ENCODE measurements around the gene RNF215.
"Not testable (repeated sequence)": the region's sequence is repeated elsewhere in the genome, so short reads cannot be mapped to it uniquely, and the experiment has no call there.

Gene RNF215

DNA sequence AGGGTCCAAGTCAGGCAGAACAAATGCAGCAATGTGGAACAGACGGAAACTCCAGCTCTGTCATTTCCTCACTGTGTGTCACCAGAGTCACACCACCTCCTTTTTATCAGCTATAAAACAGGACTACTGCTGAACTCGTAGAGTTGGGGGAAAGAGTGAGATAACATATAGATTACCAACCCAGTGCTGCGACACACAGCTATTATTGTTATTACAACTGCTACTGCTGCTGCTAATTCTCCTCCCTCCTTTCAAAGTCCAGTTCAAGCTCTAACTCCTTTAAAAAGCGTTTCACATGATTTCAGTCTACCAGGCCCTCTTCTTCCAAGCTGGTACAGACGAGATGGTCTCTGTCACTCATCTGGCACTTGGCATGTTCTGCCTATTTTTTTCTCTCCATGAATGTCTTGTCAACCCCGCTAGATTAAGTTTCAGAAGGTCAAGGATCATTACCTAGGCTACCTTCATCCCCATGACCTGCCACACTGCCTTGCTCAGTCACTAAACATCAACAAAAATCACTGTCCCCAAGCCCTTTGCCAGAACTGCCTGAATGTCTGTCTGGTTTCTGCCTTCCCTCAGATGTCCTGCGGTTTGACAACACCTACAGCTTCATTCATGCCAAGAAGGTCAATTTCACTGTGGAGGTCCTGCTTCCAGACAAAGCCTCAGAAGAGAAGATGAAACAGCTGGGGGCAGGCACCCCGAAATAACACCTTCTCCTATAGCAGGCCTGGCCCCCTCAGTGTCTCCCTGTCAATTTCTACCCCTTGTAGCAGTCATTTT is 34.7 kb upstream of the RNF215 start:
- DNase-seq (ENCODE audit: low read depth in 1 of 2, low spot score in 1 of 2): no peak

DNA sequence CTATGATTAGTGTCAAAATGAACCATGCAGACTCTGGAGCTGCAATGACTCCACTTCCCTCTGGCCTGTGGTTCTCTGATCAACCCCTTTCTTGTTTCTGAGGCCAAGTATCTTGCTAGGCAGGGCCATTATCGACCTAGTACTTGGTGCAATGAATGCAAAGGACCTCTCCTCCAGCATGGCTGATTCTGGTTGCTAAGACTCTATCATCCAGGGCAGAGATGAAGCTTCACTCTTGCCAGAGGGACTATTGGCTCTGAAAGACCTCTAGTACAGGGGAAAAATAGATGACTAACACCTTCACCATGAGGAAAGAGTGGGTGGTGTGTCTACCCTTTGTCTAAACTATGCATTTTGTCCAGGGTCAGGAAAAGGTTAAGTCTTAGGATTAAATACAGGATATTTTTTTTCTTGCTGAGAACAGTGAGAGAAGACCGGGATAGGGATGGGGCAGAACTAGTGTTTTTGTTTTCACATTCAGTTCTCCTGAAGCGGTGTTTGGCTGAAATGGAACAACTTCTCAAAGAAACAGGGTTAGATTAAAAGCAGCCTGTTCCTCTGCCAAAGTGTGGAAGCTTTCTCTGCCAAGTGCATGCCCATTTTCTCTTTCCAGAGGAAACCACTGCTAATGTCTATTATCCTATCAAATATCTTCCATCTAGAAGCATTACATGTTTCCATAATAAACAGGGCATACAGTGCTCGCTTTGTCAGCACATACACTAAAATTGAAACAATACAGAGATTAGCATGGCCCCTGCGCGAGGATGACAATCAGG is 33.3 kb upstream of the RNF215 start:
- DNase-seq (ENCODE audit: low read depth in 1 of 2, low spot score in 1 of 2): no peak

DNA sequence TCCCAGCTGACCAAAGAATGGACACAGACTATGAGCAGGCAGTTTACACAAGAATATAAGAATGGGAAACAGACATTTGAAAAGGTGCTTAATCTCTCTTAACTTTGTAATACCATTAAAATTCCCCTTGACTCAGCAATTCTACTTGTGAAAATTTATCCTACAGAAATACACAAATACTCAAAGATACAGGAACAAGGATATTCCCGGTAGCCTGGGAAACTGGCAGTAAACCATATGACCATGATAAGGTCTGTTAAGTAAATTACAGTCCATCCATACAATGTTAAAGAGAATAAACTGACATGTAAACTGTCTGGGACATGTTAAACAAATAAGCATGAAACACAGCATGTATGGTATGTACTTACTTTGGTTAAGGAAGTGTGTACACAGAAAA is 29.6 kb upstream of the RNF215 start:
- DNase-seq (ENCODE audit: low read depth in 1 of 2, low spot score in 1 of 2): no peak

DNA sequence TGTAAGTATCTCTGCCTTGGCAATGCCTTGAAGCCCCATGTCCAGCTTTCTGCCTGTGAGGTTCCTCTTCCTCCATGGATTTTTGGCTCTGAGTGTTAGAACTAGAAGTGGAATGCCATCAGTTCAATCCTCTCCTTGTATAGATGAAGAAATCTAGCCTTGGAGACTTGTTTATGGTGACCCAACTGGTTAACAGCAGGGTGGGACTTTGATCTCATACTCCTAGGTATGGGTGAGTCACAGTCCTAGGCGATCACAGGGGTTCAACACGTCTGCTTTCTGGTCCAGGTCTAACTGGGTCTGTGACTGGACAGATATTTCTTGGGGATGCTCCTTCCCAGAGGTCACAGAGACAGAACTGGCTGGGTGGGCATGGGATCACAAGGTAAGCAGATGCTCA is 29.2 kb upstream of the RNF215 start:
- no peak for DNase-seq (ENCODE audit: low read depth in 1 of 2, low spot score in 1 of 2)

DNA sequence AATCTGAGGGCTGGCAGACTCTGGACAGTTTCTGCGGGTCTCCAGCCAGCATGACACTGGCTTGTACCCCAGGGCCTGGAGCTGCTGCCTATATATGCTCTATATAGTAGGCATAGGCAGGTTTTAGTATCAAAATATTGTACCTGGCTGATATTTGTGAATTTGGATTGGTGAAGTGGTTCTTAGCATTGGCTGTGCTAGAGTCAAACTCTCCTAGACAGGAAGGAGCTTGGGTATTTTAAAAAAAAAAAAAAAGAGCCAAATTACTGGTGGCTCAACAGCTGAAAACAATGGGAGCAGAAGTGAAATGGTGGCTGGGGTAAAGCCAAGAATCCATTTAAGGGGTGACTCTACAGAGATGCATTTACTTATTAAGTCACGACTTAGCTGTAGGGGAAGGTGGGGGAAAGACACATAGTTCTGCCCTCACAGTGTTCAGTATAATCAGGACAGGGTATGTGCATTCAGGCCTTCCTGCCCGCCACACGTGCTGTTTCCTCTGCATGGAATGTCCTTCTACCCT is 27.4 kb upstream of the RNF215 start:
- DNase-seq (ENCODE audit: low read depth in 1 of 2, low spot score in 1 of 2): no peak

DNA sequence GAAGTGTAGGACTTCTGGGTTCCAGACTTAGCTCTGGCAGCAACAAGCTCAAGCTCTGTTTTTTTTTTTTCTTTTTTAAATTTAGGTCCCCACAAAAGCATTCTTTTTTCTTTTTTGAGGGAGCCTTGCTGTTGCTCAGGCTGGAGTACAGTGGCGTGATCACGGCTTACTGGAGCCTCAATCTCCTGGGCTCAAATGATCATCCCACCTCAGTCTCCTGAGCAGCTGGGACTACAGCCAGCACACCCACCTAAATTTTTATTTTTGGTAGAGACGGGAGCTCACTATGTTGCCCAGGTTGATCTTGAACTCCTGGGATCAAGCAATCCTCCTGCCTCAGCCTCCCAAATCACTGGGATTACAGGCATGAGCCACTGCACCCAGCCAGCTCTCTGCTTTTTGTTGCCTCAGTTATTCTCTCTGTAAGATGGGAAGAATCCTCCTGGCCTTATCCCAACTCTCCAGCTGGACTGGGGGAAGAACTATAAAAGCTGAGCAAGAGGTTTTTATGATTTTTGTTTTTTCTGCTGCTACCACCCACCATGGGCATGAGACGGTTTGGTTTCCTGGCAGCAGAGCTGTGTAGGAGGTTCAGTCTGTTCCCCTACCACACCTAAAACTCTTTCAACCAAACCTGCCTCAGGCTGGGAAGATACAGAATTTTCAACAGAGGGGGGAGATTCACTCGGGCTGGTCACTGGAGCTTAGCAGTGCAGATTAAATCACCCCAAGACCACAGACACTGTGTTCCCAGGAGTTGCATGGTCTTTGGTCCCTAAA is 26.7 kb upstream of the RNF215 start:
- DNase-seq (ENCODE audit: low read depth in 1 of 2, low spot score in 1 of 2): no peak

DNA sequence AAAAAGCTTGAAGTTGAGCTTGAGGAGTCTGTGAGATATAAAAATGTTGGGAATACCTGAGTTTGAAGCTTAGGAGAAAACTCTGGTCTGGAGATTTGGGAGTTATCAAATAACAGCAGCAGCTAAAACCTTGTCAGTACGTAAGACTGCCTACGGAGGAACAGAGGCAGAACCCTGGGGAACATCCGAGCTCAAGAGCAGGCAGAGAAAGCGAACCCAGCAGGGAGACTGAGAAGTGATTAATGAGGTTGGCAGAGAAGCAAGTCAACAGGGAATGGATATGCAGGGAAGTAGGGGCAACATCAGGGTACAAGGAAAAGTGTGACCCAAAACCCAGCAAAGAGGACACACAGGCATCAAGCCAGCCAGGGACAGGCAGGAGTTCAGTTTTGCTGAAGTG is 25.8 kb upstream of the RNF215 start:
- DNase-seq (ENCODE audit: low read depth in 1 of 2, low spot score in 1 of 2): no peak

DNA sequence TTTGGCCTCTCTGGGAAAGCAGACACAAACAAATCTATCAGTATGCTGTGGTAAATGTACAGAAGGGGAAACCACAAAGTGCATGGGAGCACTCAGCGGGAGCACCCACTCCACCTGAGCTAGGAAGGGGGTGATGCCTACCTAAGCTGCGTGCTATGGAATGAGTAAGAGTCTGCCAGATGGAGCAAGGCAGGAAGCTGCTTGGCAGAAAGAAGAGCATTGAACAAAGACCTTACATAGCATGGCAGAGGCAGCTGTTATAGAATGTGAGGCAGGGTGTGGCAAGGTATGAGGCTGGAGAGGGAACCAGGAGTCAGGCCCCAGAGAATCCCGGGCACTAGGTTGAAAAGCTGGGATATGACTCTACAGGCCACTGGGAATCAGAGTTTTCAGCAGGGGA is 24.6 kb upstream of the RNF215 start:
- no peak for DNase-seq (ENCODE audit: low read depth in 1 of 2, low spot score in 1 of 2)

DNA sequence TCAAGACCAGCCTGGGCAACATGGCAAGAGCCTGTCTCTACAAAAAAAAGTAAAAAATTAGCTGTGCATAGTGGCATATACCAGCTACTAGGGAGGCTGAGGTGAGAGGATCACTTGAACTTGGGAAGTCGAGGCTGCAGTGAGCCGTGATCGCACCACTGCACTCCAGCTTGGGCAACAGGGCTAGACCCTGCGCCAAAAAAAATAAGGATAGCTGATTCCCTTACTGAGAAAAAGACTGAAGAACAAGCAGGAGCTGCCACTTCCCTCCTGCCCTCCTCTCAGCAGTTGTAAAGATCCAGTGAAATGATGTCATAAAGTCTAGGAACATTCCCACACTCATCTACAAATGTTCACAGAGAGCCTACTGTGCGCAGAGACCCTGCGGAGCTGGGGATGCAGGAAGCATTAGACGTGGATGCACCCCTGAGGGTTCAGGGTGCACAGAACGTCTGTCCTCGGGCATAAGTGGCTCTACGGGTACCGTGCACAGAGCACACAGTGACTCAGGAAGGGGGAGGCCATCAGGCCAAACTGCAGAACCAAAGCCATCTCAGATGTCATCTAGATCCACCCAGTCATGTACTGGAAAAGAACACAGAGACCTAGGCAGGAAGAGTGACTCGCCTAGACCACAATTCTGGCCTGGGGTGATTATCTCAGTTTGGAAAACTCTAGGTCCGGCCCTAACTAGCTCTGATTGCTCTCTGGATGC is 21.3 kb upstream of the RNF215 start:
- no peak for DNase-seq (ENCODE audit: low read depth in 1 of 2, low spot score in 1 of 2)

DNA sequence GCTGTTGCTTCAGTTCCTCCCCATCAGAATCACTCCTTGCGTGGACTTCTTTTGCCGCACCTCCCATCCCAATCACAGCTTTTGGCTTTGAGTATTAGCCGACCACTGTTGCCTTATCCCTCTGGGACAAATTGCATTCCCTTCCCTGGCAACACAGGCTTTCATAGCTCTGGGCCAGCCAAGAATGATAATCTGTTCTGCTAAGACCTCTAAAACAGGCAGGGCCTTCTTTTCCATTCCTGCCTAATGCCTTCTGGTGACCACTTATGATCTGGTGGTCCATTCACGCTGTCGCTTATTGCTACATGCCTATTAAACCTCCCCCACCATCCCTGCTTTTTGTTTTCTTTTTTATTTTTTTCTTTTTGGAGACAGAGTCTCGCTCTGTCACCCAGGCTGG is 19.2 kb upstream of the RNF215 start:
- no peak for DNase-seq (ENCODE audit: low read depth in 1 of 2, low spot score in 1 of 2)

DNA sequence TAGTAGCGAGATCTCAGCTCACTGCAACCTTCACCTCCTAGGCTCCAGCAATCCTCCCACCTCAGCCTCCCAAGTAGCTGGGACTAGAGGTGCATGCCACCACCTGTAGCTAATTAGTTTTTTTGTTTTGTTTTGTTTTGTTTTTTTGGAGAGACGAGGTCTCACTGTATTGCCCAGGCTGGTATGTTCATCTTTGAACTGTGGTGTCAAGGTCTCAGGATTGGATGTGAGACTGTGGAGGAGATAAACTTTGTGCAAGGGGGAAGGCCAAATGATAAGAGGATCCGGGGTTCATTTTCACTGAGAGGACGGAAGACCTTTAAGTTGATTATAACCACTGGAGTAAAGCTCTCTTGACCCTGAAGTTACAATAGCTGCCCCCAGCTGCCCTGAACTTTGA is 18.5 kb upstream of the RNF215 start:
- no peak for DNase-seq (ENCODE audit: low read depth in 1 of 2, low spot score in 1 of 2)

DNA sequence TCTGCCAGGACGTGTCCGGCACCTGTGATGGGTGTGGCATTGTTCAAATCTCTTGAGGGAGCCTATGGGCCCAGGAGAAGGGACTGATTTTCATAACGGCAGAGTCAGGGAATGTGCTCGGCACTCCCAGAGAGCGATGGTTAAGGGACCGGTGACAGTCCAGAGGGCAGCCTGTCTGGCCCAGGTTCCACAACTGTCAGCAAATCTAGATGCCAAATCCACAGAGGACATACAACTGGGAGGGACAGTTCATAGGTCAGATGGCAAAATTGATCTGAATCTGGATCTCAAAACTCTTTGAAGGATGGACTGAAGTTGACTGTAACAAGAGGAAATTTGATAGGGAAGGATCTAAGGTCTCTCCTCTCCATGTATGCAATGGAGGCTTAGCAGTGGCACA is 17.1 kb upstream of the RNF215 start:
- no peak for DNase-seq (ENCODE audit: low read depth in 1 of 2, low spot score in 1 of 2)

DNA sequence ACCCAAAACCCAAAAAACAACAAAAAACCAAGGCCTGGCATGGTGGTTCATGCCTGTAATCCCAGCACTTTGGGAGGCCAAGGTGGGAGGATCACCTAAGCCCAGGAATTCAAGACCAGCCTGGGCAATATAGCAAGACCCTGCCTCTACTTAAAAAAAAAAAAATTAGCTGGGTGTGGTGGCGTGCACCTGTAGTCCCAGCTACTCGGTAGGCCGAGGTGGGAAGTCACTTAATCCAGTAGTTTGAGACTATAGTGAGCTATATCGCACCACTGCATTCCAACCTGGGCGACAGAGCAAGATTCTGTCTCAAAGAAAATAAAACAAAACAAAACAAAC is 15.5 kb upstream of the RNF215 start:
- DNase-seq (ENCODE audit: low read depth in 1 of 2, low spot score in 1 of 2): not testable (repeated sequence)

DNA sequence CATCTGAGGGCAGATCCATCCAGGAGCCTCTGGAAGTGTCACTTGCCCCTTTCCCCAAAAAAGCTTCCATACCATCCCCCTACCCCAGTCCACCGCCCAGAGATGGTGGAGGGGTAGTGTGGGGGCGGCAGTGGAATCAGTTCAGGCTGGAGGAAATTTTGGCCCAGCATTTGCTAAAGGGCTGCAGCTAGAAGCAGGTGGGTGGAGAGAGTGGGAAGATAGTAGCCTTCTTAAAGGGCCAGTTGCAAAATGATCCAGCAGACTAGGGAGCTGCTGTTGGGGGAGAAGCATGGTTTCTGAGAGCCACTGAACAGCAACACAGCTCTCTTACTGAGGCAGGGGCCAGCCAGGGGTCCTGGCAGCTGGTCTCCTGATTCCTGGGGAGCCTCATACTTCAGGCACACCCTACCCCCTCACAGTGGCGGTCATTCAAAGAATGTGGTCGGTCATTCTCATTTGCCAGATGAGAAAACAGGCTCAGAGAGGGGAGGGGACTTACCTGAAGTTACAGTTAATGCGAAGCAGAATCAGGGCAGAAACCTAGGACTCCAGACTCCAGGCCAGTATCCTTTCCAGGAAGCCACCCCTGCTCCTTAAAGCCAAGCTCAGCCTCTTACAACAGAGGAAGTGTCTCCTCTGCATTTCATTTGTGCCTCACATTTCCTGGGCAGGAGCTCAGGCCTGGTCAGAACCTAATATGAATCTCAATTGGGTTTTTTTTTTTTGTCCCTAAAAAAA is 15.0 kb upstream of the RNF215 start:
- no peak for DNase-seq (ENCODE audit: low read depth in 1 of 2, low spot score in 1 of 2)

DNA sequence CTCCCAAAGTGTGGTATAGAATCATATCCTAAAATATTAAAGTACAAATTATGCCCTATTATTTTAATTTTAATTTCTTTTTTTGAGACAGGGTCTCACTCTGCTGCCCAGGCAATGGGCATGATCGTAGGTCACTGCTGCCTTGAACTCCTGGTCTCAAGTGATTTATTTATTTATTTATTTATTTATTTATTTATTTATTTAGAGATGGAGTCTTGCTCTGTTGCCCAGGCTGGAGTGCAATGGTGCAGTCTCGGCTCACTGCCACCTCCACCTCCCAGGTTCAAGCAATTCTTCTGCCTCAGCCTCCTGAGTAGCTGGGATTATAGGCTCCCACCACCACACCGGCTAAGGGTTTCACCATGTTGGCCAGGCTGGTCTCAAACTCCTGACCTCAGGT is 13.8 kb upstream of the RNF215 start:
- DNase-seq (ENCODE audit: low read depth in 1 of 2, low spot score in 1 of 2): not testable (repeated sequence)

DNA sequence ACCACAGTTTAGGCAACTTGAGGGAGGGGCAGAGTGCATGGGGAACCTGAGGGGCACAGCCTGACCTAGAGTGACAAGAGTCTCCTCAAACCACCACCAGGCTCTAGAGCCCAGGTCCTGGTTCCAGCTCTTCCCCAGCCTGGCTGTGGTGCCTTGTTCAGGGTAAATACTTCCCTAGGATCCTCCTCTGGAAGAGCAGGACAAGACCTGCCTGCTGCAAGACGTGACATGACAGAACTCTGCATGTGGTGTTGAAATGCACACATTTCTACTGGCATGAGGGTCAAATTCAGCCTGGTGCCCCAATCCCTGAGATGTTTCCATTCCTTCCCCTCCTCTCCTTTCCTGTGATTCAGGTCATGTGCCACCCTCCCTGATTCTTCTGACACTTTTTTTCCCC is 12.9 kb upstream of the RNF215 start:
- DNase-seq (ENCODE audit: low read depth in 1 of 2, low spot score in 1 of 2): no peak

DNA sequence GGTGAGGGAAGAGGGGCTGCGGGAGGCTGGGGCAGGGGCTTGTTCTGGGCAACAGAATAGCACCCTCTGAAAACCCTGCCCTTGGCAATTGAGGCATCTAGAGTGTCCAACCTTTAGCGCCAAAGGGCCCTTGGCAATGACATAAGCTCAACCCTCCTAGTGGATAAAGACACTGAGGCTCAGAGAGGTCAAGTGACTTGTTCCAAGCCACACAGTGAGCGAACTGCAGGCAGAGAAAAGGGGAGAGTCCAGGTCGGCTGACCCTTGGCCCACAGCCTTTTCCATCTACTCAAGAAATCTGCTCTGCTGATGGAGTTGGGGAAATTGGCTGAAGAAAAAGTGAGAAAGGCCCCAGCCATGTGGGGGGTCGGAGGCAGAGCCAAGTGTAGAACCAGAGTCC is 12.5 kb upstream of the RNF215 start:
- no peak for DNase-seq (ENCODE audit: low read depth in 1 of 2, low spot score in 1 of 2)

DNA sequence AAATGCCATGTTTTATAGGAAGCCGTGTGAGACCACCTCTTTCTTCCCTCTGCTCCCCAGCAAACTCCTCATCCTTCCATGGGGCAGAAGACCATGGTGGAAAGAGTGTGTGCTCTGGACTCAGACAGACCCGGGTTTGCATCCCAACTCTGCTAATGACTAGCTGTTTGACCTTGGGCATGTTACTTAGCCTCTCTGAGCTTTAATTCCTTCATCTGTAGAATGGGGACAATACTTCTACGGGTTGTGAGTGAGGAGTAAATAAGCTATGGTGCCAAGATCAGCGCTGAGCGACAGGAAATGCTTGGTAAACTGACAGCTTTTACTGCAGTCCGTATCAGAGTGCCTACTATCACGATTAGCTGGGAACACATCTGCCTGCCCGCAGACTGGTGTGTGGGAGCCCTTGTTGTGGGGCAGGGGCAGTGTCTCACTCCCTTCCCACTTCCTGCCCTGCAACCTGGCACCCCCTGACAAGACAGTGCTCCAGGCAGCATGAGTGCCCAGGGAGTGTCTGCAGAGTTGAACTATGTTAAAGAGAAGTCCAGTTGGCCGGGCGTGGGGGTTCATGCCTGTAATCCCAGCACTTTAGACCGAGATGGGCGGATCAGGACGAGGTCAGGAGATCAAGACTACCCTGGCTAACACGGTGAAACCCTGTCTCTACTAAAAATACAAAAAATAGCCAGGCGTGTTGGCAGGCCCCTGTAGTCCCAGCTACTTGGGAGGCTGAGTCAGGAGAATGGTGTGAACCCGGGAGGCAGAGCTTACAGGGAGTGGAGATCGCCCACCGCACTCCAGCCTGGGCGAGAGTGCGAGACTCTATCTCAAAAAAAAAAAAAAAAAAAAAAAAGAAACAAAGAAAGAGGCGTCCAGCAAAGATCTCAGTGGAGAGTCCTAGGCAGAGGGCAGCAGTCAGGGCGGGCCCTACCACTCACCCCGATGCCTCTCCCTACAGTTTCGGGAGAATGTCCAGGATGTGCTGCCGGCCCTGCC is 11.8 kb upstream of the RNF215 start:
- DNase-seq (ENCODE audit: low read depth in 1 of 2, low spot score in 1 of 2): no peak

Measured in stimulated activated CD4-positive, alpha-beta T cell treated with anti-CD3 and anti-CD28 coated beads, Interleukin-15, amount 100 ng/mL, for 1 hour (primary cell).